ENCODE results near the gene NRG3. TPM values are rescaled to one million over a fixed set of nuclear protein-coding genes. Genes with fewer than 3 reads are reported as not detected.

NRG3 gene
- total RNA-seq, 4 donors from 2014 or later = 0.54 TPM; not detected in 3

DNA sequence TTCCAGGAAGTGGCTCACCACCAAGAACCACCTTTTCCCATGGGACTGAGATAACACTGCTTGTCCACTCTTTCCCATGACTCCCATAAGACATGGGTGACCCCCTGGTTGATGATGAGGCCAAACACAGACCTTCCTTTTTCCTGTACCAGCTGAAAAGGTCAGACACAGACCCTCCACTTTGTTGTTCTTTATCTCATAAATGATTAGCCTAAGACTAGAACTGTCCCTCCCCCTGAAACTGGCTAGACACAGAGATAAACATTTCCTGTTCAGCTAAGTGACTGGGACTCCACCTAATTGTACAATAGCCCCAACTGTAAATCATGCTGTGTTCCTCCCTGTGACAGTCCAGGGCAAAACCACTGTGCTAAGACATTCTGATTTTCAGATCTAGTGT is 8.2 kb upstream of the NRG3 start:
- Histone ChIP-seq H3K27me3 (peaks cover 27% of the 10 kb centered on the region), H3K4me1 (no peaks in the 10 kb centered on the region), H3K4me3 (no peak overlapping the region), H3K36me3 (no peaks in the 10 kb centered on the region), H3K9me3 (peaks cover 0 to 11% (median 0%) of the 10 kb centered on the region in 3 donors), H3K27ac (no peak overlapping the region)
- TF ChIP-seq POLR2A (IDR thresholded peaks at IDR 0.05) (no peak), EP300 (IDR thresholded peaks at IDR 0.05) (no peak), POLR2AphosphoS5 (IDR thresholded peaks at IDR 0.05) (no peak)
- TF ChIP-seq, protein P1, sequence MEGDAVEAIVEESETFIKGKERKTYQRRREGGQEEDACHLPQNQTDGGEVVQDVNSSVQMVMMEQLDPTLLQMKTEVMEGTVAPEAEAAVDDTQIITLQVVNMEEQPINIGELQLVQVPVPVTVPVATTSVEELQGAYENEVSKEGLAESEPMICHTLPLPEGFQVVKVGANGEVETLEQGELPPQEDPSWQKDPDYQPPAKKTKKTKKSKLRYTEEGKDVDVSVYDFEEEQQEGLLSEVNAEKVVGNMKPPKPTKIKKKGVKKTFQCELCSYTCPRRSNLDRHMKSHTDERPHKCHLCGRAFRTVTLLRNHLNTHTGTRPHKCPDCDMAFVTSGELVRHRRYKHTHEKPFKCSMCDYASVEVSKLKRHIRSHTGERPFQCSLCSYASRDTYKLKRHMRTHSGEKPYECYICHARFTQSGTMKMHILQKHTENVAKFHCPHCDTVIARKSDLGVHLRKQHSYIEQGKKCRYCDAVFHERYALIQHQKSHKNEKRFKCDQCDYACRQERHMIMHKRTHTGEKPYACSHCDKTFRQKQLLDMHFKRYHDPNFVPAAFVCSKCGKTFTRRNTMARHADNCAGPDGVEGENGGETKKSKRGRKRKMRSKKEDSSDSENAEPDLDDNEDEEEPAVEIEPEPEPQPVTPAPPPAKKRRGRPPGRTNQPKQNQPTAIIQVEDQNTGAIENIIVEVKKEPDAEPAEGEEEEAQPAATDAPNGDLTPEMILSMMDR (IDR thresholded peaks at IDR 0.05) = no peak
- ATAC-seq = no peak

- no peak for ATAC-seq
- WGBS, 2 donors (ENCODE audit: low coverage in 1 of 2) = 79 to 82% methylated on average over 4 of the region's 4 CpGs
- peaks cover 63% of the 10 kb centered on the region for H3K27me3 ChIP-seq
- TF ChIP-seq POLR2AphosphoS5 (IDR thresholded peaks at IDR 0.05) (no peak), POLR2A (IDR thresholded peaks at IDR 0.05) (no peak), EP300 (IDR thresholded peaks at IDR 0.05) (no peak)
- TF ChIP-seq, protein P1 (IDR thresholded peaks at IDR 0.05) = no peak
- H3K27ac ChIP-seq = no peak overlapping the region
- H3K4me3 ChIP-seq = no peak overlapping the region
- H3K4me1 ChIP-seq = peaks cover 0 to 18% (median 4%) of the 10 kb centered on the region in 3 donors
- no peaks in the 10 kb centered on the region for H3K36me3 ChIP-seq
- no peaks in the 10 kb centered on the region for H3K9me3 ChIP-seq
Observed at GRCh38 chr10:81870472-81870871, 4.5 kb upstream of the NRG3 start.

DNA sequence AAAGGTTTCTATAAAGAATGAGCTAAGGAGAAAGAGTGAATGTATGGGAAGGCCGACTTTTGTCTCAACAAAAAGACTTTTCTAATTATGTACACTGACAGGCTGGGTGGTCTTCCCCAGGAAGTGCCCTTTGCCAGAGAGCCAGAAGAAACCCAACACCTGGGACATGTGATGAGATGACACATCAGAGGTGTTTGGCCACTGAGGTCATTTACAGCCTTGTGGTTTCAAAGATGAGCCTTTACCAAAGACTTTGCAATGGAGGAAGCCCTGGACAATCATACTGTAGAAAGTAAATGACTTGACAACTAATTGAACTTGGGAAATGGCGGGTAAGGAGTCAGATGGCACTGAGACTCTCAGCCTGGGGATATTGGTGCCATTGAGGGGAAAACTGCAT is 3.4 kb upstream of the NRG3 start:
- Histone ChIP-seq H3K9me3 (no peaks in the 10 kb centered on the region), H3K4me1 (peaks cover 0 to 28% (median 15%) of the 10 kb centered on the region in 3 donors), H3K36me3 (no peaks in the 10 kb centered on the region), H3K4me3 (no peak overlapping the region), H3K27ac (no peak overlapping the region), H3K27me3 (peaks cover 73% of the 10 kb centered on the region)
- 69 to 78% methylated on average over 2 of the region's 2 CpGs for WGBS, 2 donors (ENCODE audit: low coverage in 1 of 2)
- ATAC-seq = no peak
- TF ChIP-seq, protein P1 (IDR thresholded peaks at IDR 0.05) = no peak
- TF ChIP-seq POLR2AphosphoS5 (IDR thresholded peaks at IDR 0.05) (no peak), POLR2A (IDR thresholded peaks at IDR 0.05) (no peak), EP300 (IDR thresholded peaks at IDR 0.05) (no peak)

DNA sequence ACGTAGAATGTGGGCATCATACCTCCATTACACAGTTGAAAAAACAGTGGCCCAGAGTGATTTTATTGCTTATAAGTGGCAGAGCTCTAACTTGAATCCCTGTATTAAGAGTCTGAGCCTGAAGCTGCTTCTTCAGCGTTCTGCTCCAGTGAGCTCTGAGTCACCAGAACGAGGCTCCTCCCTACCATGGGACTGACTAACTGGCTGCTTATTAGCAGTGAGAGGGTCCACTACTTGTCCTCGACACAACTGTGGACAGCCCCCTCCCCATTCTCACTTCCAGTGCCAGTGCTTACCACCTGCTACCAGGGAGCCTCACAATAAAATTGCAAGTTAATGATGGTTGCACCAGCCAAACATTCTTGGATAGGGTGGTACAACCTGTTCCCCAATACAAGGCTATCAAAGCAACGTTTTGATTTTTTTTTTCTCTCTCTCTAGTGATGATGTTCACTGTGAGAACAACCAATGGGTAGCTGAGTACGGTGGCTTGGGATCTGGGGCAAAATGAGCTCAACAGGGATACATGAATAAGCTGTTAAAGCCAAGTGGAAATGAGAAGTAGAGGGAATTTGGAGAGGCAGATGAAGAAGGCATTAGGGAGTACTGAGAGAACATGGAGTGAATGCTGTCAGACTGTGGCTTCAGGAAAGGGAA is 2.7 kb upstream of the NRG3 start:
- Histone ChIP-seq H3K4me1 (peaks cover 0 to 30% (median 16%) of the 10 kb centered on the region in 3 donors), H3K36me3 (no peaks in the 10 kb centered on the region), H3K9me3 (no peaks in the 10 kb centered on the region), H3K27ac (no peak overlapping the region), H3K4me3 (no peak overlapping the region), H3K27me3 (peaks cover 81% of the 10 kb centered on the region)
- 49 to 61% methylated on average over 4 of the region's 6 CpGs for WGBS, 2 donors (ENCODE audit: low coverage in 1 of 2)
- ATAC-seq = no peak
- TF ChIP-seq, protein P1 (IDR thresholded peaks at IDR 0.05) = no peak

DNA sequence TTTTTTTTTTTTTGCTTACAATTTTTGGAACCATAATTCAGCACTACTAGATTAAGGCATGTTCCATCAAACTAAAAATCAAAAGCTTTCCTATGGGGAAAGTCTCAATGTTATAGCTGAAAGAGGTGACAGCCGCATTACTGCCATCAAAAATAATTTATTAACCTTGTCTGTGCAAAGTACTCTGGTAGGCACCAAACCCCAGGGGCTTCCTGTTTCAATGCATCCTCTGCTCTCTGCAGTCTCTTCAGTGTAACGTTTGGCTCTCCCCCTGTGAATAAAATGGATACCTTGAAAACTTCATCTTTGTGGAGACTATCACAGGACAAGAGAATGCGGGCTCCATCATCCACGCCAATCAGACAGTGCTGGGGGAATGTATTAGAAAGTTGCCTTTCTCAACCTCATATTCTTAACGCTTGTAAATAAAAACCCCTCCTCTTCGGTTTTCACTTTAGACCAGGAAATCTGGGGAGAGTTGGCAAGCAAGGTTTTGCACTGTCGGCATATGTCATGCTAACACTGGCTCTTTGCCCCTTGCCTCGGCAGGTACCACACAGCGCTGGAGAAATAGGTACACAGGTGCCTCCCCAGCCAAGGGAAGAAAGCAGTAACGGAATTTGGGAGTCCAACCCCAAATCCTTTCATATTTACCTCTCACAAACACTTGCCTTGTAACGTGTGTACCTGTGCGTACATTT is 1.6 kb upstream of the NRG3 start:
- no peak for TF ChIP-seq EP300 (IDR thresholded peaks at IDR 0.05)
- TF ChIP-seq POLR2AphosphoS5 (IDR thresholded peaks at IDR 0.05) = no peak
- no peak for TF ChIP-seq POLR2A (IDR thresholded peaks at IDR 0.05)
- TF ChIP-seq, protein P1 (IDR thresholded peaks at IDR 0.05) = no peak
- Histone ChIP-seq H3K27ac (no peak overlapping the region), H3K27me3 (peaks cover 85% of the 10 kb centered on the region), H3K4me1 (peaks cover 0 to 30% (median 16%) of the 10 kb centered on the region in 3 donors), H3K36me3 (no peaks in the 10 kb centered on the region), H3K9me3 (no peaks in the 10 kb centered on the region), H3K4me3 (no peak overlapping the region)
- WGBS, 2 donors (ENCODE audit: low coverage in 1 of 2) = 31 to 39% methylated on average over 8 to 9 of the region's 12 CpGs
- ATAC-seq = no peak

All from gastroesophageal sphincter (tissue), 4 donors.